Right renal pelvis (tissue), 4 donors: ENCODE data around the gene CCDC149. TPM values are rescaled to one million over a fixed set of nuclear protein-coding genes. Genes with fewer than 3 reads are reported as not detected.

ENCODE experiments used
- DNase-seq, 4 donors: peaks; one replicate each; pipeline ENCODE4 v3.0.0-alpha.2; 2013; ENCODE audit warnings: low read depth in 4 of 4, low spot score in 3 of 4, missing footprints in 1 of 4
- polyA plus RNA-seq, 4 donors: library from polyadenylated mRNA; unstranded; fragments of 120-200 nt; gene quantifications; one replicate each; pipeline ENCODE4 v1.2.1, GENCODE V29; 2013; ENCODE audit not compliant: insufficient read length in 4 of 4

CCDC149 gene
- polyA plus RNA-seq, 4 donors, result 16.7 to 21.6 (median 17.4) TPM

DNA sequence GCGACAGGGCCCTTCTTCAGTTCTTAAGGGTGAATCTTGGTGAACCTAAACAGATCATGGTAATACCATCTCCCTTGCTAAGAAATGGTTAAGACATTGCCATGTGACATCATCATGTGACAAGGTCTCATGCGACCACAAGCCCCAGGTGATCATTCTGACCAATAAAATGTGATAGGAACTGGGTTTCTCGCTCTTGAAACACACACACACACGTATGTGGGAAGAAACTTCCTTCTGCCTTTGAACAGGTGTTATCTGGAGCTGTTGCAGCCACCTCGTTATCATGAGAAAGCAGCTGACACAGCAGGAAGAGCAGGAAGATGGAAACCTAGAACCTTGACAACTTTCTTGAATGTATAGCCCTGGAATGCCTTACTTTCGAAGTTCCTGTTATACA lies 107.3 kb downstream of the CCDC149 start:
- DNase-seq, result no peak

- DNase-seq, result no peak
Observed at GRCh38 chr4:24805067-24805466, 107.8 kb downstream of the CCDC149 start.

- no peak for DNase-seq
Observed at GRCh38 chr4:24802648-24803047, 110.2 kb downstream of the CCDC149 start.

DNA sequence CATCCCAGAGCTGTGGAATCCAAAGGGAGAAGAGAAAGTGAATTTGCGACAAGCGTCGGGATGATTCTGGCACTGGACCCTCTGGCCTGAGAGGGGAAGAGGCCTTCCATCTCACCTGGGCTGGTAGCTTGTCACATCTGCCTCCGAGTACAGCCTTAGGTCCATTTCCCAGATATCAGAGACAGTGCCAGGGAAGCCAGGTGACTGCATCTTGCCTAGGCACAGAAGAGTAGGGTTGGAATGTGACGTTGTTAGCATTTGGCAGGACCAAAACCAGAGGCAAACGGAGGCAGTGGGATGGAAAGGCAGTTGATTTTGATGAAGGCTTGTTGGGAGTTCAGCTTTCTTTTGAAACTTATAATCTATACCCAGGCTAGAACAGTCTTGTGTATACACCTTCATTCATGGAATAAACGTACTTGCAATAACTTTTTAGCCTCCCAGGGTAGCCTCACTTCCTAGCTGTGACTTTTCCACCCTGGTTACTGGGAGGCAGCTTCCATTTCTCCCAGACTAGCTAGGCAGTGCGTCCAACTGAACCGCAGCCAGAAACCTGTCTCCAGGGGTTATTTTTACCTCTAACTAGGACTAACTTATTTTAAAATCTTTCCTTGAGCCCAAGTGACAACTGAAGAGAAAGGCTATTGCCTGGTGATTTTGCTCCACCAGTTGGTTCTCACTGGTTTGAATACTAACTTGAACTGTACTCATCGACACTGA lies 111.5 kb downstream of the CCDC149 start:
- no peak for DNase-seq

DNA sequence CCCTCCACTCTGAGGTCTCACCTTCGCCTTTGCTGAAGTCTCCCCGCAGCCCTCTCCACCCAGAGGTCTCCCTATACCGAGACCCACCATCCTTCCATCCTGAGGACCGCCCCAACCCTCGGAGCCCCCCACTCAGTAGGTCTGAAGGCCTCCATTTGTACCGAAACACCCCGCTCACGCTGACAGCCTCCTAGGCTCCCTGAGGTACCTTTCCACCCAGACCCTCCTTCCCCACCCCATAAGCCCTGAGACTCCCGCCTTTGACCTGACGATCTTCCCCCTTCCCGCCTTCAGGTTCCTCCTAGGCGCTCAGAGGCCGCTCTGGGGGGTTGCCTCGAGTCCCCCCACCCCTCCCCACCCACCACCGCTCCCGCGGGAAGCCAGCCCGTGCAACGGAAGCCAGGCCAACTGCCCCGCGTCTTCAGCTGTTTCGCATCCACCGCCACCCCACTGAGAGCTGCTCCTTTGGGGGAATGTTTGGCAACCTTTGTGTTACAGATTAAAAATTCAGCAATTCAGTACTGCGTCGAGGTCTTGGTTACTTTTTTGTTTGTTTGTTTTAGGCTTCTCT lies 112.4 kb downstream of the CCDC149 start:
- DNase-seq, result no peak

DNA sequence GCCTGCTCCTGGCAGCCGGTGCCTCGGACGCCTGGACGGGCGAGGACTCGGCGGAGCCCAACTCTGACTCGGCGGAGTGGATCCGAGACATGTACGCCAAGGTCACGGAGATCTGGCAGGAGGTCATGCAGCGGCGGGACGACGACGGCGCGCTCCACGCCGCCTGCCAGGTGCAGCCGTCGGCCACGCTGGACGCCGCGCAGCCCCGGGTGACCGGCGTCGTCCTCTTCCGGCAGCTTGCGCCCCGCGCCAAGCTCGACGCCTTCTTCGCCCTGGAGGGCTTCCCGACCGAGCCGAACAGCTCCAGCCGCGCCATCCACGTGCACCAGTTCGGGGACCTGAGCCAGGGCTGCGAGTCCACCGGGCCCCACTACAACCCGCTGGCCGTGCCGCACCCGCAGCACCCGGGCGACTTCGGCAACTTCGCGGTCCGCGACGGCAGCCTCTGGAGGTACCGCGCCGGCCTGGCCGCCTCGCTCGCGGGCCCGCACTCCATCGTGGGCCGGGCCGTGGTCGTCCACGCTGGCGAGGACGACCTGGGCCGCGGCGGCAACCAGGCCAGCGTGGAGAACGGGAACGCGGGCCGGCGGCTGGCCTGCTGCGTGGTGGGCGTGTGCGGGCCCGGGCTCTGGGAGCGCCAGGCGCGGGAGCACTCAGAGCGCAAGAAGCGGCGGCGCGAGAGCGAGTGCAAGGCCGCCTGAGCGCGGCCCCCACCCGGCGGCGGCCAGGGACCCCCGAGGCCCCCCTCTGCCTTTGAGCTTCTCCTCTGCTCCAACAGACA lies 113.1 kb downstream of the CCDC149 start:
- no peak for DNase-seq

- DNase-seq, result no peak
Observed at GRCh38 chr4:24799196-24799543, 113.7 kb downstream of the CCDC149 start.

- no peak for DNase-seq
Observed at GRCh38 chr4:24798036-24798610, 114.7 kb downstream of the CCDC149 start.

- DNase-seq, result no peak
Observed at GRCh38 chr4:24796620-24797019, 116.2 kb downstream of the CCDC149 start.

- DNase-seq, result no peak
Observed at GRCh38 chr4:24795666-24796381, 117.0 kb downstream of the CCDC149 start.

- DNase-seq, result peak in 1 of 4 donors; percentile 50
Observed at GRCh38 chr4:24794916-24795665, 117.8 kb downstream of the CCDC149 start, which contains the start of gene SOD3. Gene SOD3, plus strand, starts transcription at chr4:24795573. Its CDS starts 3,949 bp downstream, at chr4:24799522.

- DNase-seq, result no peak
Observed at GRCh38 chr4:24794480-24794879, 118.4 kb downstream of the CCDC149 start.

GRCh38 chr4:24794051-24794450 lies 118.8 kb downstream of the CCDC149 start:
- no peak for DNase-seq

DNA sequence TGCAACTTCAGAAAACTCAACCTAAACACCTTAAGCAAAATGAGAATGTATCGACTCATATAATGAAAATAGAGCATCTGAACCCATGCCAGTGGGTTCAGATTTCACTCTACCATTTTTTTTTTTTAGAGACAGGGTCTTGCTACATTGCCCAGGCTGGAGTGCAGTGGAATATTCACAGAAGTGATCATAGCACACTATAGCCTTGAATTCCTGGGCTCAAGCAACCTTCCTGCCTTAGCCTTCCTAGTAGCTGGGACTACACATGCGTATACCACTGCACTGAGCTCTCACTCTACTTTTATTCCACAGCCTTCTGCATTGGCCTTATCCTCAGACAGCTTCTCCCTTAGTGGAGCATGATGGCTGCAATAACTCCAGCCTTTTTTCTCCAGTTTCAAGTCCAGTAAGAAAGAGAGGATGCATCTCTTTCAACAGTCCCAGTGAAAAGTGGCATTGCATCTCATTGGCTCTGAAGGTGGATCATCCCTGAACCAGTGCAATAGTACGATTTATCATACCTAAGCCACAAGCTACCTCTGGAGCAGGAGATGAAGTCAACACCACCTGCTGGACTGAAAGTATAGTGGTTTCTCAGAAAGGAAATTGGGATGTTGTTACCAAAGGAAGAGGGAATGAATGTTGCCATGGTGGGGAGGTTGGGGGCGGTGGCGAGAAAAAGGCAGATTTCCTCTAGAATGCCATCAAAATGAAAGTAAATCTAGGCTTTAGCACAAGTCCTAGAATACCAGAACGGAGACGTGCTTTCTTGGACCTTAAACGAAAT lies 119.4 kb downstream of the CCDC149 start:
- no peak for DNase-seq

DNA sequence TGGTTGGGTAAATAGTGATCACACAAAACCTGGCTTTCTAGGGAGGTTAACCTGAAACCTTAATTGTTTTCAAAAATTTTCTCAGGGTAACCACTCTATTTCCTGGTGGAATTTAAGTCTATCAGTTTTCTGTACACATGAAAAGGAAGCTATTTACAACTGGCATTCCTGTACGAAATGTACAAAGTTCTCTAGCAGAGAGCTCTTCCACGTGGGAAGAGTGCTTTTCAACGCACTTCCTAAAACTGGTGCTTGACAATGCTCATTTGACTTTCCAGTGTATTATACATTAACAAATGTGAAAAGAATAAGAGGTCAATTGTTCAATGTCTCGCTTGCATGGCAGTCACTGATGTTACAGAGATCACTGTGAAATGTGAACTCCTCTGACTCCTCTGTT lies 120.3 kb downstream of the CCDC149 start:
- no peak for DNase-seq

GRCh38 chr4:24791043-24791442 lies 121.8 kb downstream of the CCDC149 start:
- DNase-seq, result no peak

DNA sequence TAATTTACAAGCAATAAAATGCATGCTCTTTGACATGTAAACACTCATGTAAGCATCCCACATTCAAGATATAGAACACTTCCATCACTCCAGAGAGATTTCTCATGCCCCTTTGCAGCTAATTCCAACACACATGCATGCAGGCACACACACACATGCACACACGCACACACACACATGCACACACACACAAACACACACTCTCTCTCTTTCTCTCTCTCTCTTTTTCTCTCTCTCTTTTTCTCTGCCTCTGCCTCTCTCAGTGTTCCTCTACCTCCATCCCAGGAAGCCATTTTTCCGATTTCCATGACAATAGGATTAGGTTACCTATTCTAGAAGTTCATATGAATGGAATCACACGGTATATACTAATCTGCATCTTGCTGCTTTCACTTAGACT lies 129.3 kb downstream of the CCDC149 start:
- DNase-seq, result no peak

DNA sequence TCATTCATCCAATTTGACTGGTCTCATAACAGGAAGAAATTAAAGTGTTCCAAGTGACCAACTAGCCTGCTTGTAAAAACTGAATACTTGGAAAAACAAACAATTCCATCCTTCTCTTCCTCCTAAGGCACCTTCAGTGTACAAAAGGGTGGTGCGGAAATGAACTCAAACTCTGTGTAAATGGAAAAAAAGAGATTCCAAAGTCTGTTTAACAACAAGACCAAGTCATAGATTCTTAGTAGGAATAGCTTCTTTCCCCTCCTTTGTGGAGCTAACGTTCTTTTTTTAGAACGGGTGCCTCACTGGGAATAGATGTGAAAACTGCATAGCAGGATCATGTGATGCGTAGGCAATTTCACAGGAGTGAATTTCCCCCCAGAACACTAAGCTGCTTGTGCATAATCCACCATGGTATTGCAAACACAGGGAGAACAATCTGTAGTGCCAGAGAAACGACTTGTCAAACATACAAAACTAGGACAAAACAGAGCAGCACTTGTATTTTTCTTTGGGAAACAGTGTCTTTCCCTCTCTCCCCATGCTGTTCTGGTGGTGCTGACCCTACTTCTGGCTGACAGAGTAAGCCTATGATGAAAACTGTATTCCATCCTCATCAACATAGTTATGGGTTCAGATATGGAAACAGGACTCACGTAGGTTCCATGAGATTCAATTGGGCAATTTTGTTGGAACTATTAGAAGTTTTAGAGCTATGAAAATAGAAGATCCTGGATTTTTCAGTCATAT lies 130.7 kb downstream of the CCDC149 start:
- DNase-seq, result no peak
